ENCODE data around the gene PNMT. TPM values are rescaled to one million over a fixed set of nuclear protein-coding genes. Genes with fewer than 3 reads are reported as not detected.

Gene PNMT
- total and polyA plus RNA-seq, 2 of the 13 experiments (the other 11 are each of a cell fraction or from before 2014, with no cell fraction given): 0.25 TPM; not detected in 1

DNA sequence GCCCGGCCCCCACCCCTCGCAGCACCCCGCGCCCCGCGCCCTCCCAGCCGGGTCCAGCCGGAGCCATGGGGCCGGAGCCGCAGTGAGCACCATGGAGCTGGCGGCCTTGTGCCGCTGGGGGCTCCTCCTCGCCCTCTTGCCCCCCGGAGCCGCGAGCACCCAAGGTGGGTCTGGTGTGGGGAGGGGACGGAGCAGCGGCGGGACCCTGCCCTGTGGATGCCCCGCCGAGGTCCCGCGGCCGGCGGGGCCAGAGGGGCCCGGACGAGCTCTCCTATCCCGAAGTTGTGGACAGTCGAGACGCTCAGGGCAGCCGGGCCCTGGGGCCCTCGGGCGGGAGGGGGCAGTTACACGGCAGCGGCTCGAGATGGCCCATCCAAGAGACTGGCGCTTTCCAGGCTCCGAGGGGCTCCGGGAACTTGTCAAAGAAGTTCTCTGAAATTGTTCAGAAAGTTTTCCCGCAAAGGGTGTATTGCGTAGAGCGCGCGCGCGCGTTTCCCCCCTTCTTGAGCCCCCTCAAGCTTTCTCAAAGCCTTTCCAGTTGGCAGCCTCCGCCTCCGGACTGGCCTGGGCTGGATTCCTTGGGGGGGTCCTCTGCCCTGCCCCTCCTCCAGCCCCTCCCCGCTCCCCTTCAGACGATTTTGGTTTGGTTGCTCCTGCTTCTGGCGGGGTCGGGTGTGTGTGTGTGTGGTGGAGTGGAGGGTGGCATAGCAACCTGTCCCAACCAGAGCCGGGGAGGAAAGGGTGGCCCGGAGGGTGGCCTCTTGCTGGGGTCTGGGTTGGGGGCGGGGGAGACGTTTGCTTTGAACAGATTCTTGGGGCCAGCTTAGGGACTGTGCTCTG lies 32.1 kb downstream of the PNMT start (continued):
- peak; percentile 22; the same call in 1 of the 2 replicates for TF ChIP-seq ZNF646 (CRISPR knock-in tag; IDR thresholded peaks at IDR 0.05)
- no peak for TF ChIP-seq IKZF1 (IDR thresholded peaks at IDR 0.05)
- no peak for TF ChIP-seq HDAC6 (IDR thresholded peaks at IDR 0.05; ENCODE audit: low read depth, low read length)
- TF ChIP-seq ZNF256 (CRISPR knock-in tag; conservative IDR thresholded peaks at IDR 0.05): peak; percentile 68; the same call in 1 of the 2 replicates
- no peak for TF ChIP-seq TSC22D2 (CRISPR knock-in tag; IDR thresholded peaks at IDR 0.05; ENCODE audit: borderline replicate concordance)
- TF ChIP-seq ZBTB7B (CRISPR knock-in tag; IDR thresholded peaks at IDR 0.05): 0 out of 2 replicates have a peak, but pooled peaks have one; percentile 10
- 0 out of 2 replicates have a peak, but pooled peaks have one; percentile 2 for TF ChIP-seq HCFC1 (IDR thresholded peaks at IDR 0.05; ENCODE audit: low read depth, low read length)
- peak; percentile 38; the same call in 1 of the 2 replicates for TF ChIP-seq ZNF558 (CRISPR knock-in tag; IDR thresholded peaks at IDR 0.05; ENCODE audit: borderline replicate concordance)
- peak; percentile 35; the same call in 1 of the 2 replicates for TF ChIP-seq MEF2D (CRISPR knock-in tag; IDR thresholded peaks at IDR 0.05)
- TF ChIP-seq ZBTB33 (CRISPR knock-in tag; IDR thresholded peaks at IDR 0.05): no peak
- peak; percentile 32 for TF ChIP-seq YY1 (IDR thresholded peaks at IDR 0.05; ENCODE audit: insufficient read depth, insufficient replicate concordance, low read depth, low read length)
- TF ChIP-seq ZBTB38 (CRISPR knock-in tag; IDR thresholded peaks at IDR 0.05): no peak
- no peak for TF ChIP-seq ZNF841 (CRISPR knock-in tag; IDR thresholded peaks at IDR 0.05; ENCODE audit: borderline replicate concordance)
- no peak for TF ChIP-seq ZNF431 (CRISPR knock-in tag; IDR thresholded peaks at IDR 0.05; ENCODE audit: borderline replicate concordance, low read depth)
- TF ChIP-seq, protein P1, sequence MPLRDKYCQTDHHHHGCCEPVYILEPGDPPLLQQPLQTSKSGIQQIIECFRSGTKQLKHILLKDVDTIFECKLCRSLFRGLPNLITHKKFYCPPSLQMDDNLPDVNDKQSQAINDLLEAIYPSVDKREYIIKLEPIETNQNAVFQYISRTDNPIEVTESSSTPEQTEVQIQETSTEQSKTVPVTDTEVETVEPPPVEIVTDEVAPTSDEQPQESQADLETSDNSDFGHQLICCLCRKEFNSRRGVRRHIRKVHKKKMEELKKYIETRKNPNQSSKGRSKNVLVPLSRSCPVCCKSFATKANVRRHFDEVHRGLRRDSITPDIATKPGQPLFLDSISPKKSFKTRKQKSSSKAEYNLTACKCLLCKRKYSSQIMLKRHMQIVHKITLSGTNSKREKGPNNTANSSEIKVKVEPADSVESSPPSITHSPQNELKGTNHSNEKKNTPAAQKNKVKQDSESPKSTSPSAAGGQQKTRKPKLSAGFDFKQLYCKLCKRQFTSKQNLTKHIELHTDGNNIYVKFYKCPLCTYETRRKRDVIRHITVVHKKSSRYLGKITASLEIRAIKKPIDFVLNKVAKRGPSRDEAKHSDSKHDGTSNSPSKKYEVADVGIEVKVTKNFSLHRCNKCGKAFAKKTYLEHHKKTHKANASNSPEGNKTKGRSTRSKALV (CRISPR knock-in tag; IDR thresholded peaks at IDR 0.05): 0 out of 2 replicates have a peak, but pooled peaks have one; percentile 47
- no peak for TF ChIP-seq RARG (CRISPR knock-in tag; IDR thresholded peaks at IDR 0.05; ENCODE audit: low read depth)
- TF ChIP-seq POGZ (CRISPR knock-in tag; IDR thresholded peaks at IDR 0.05): no peak
- peak; percentile 63; the same call in 1 of the 2 replicates for TF ChIP-seq ZNF263 (CRISPR knock-in tag; IDR thresholded peaks at IDR 0.05)
- TF ChIP-seq ISL2 (CRISPR knock-in tag; IDR thresholded peaks at IDR 0.05): no peak
